Measurements from ENCODE around the gene SLC16A10. TPM values are rescaled to one million over a fixed set of nuclear protein-coding genes. Genes with fewer than 3 reads are reported as not detected.

Gene SLC16A10
- total RNA-seq, 2 experiments from 2014 or later, result 13.4 to 13.8 TPM

- Histone ChIP-seq H3K27ac (ENCODE audit: low read depth in 1 of 2, low read length in 2 of 2) (no peak overlapping the region), H3K4me3 (ENCODE audit: low read length) (no peak overlapping the region), H3K27me3 (ENCODE audit: control insufficient read depth in 1 of 2, insufficient read depth in 2 of 2, low read length in 2 of 2) (no peaks in the 10 kb centered on the region), H3K36me3 (ENCODE audit: insufficient read depth, low read length) (no peaks in the 10 kb centered on the region), H3K9me3 (ENCODE audit: control insufficient read depth in 1 of 2, insufficient read depth in 1 of 2, low read length in 2 of 2) (no peaks in the 10 kb centered on the region), H3K4me1 (ENCODE audit: insufficient read depth, low read length) (peaks cover 9% of the 10 kb centered on the region)
- POLR2A ChIA-PET, result no interaction called here
- H3K4me3 Mint-ChIP-seq, result no peak overlapping the region
- no peaks in the 10 kb centered on the region for H3K27me3 Mint-ChIP-seq
- H3K27ac Mint-ChIP-seq, result no peak overlapping the region
- H3K4me1 Mint-ChIP-seq (ENCODE audit: low read depth), result peaks cover 22% of the 10 kb centered on the region
- TF ChIP-seq CTCF (IDR thresholded peaks at IDR 0.05), result no peak
- H3K9me3 Mint-ChIP-seq, result no peaks in the 10 kb centered on the region
- peaks cover 4% of the 10 kb centered on the region for H3K36me3 Mint-ChIP-seq (ENCODE audit: low read depth)
- ATAC-seq (ENCODE audit: poor library complexity) (no peak), DNase-seq (no peak)
- CTCF ChIA-PET, result no interaction called here
- intact Hi-C loops (cut with DNase I, micrococcal nuclease), result no loop called here
These were observed 118.2 kb downstream of the SLC16A10 start for GRCh38 chr6:111205502-111205901.

GRCh38 chr6:111207141-111207858 is 120.0 kb downstream of the SLC16A10 start:
- H3K9me3 Mint-ChIP-seq, result no peaks in the 10 kb centered on the region
- ATAC-seq (ENCODE audit: poor library complexity) (no peak), DNase-seq (no peak)
- ChIA-PET CTCF (interaction anchor here (2.1 kb wide), 1 partner anchor 196 kb away, joined by 4 read pairs; no protein-coding TSS in a partner anchor), POLR2A (no interaction called here)
- no peak overlapping the region for H3K27ac Mint-ChIP-seq
- H3K4me1 ChIP-seq (ENCODE audit: insufficient read depth, low read length), result no peaks in the 10 kb centered on the region
- TF ChIP-seq CTCF (IDR thresholded peaks at IDR 0.05), result no peak
- intact Hi-C loops (cut with DNase I, micrococcal nuclease), result no loop called here
- no peak overlapping the region for H3K27ac ChIP-seq (ENCODE audit: low read depth in 1 of 2, low read length in 2 of 2)
- no peaks in the 10 kb centered on the region for H3K27me3 ChIP-seq (ENCODE audit: control insufficient read depth in 1 of 2, insufficient read depth in 2 of 2, low read length in 2 of 2)
- peaks cover 4% of the 10 kb centered on the region for H3K36me3 Mint-ChIP-seq (ENCODE audit: low read depth)
- H3K4me3 ChIP-seq (ENCODE audit: low read length), result no peak overlapping the region
- no peak overlapping the region for H3K4me3 Mint-ChIP-seq
- H3K27me3 Mint-ChIP-seq, result no peaks in the 10 kb centered on the region
- no peaks in the 10 kb centered on the region for H3K36me3 ChIP-seq (ENCODE audit: insufficient read depth, low read length)
- peaks cover 6% of the 10 kb centered on the region for H3K4me1 Mint-ChIP-seq (ENCODE audit: low read depth)
- H3K9me3 ChIP-seq (ENCODE audit: control insufficient read depth in 1 of 2, insufficient read depth in 1 of 2, low read length in 2 of 2), result no peaks in the 10 kb centered on the region

GRCh38 chr6:111208933-111209332 is 121.6 kb downstream of the SLC16A10 start:
- no peaks in the 10 kb centered on the region for H3K27me3 ChIP-seq (ENCODE audit: control insufficient read depth in 1 of 2, insufficient read depth in 2 of 2, low read length in 2 of 2)
- Mint-ChIP-seq H3K27ac (no peak overlapping the region), H3K36me3 (ENCODE audit: low read depth) (peaks cover 4% of the 10 kb centered on the region), H3K4me3 (no peak overlapping the region), H3K4me1 (ENCODE audit: low read depth) (peaks cover 6% of the 10 kb centered on the region), H3K9me3 (no peaks in the 10 kb centered on the region), H3K27me3 (no peaks in the 10 kb centered on the region)
- no peak overlapping the region for H3K4me3 ChIP-seq (ENCODE audit: low read length)
- DNase-seq (no peak), ATAC-seq (ENCODE audit: poor library complexity) (no peak)
- H3K27ac ChIP-seq (ENCODE audit: low read depth in 1 of 2, low read length in 2 of 2), result no peak overlapping the region
- no peaks in the 10 kb centered on the region for H3K36me3 ChIP-seq (ENCODE audit: insufficient read depth, low read length)
- ChIA-PET CTCF (interaction anchor here (1.1 to 2.2 kb wide), 3 partner anchors 9 to 198 kb away, joined by 4 to 21 read pairs (median 6); no protein-coding TSS in a partner anchor), POLR2A (interaction anchor here (0.6 to 1.4 kb wide), 2 partner anchors 151 to 475 kb away, joined by 3 to 6 read pairs; no protein-coding TSS in a partner anchor)
- H3K9me3 ChIP-seq (ENCODE audit: control insufficient read depth in 1 of 2, insufficient read depth in 1 of 2, low read length in 2 of 2), result no peaks in the 10 kb centered on the region
- intact Hi-C loops (cut with DNase I, micrococcal nuclease), result loop anchor here in 1 of 2 experiments (1.0 kb wide), 1 partner anchor 152 kb away; no protein-coding TSS in a partner anchor
- no peak for TF ChIP-seq CTCF (IDR thresholded peaks at IDR 0.05)
- H3K4me1 ChIP-seq (ENCODE audit: insufficient read depth, low read length), result no peaks in the 10 kb centered on the region
